HuH-7 (cell line): ENCODE measurements around the gene ATF7.

Experiments used
- DNase-seq: peaks from one replicate; pipeline ENCODE4 v3.0.0; 2011; ENCODE audit warnings: low spot score

ATF7 gene

GRCh38 chr12:53500142-53500775, 125.9 kb downstream of the ATF7 start:
- peak; percentile 48 for DNase-seq

- DNase-seq: peak; percentile 58
These were observed 126.7 kb downstream of the ATF7 start, which contains the start of gene MAP3K12 for GRCh38 chr12:53499266-53500141. TSS of gene MAP3K12 (minus strand) at chr12:53499458. CDS start at chr12:53487391, 12,067 bp downstream.

- DNase-seq: no peak
These were observed 127.9 kb downstream of the ATF7 start for GRCh38 chr12:53498235-53498630.

GRCh38 chr12:53497461-53497860, 128.7 kb downstream of the ATF7 start:
- no peak for DNase-seq

- no peak for DNase-seq
These were observed 129.5 kb downstream of the ATF7 start for GRCh38 chr12:53496752-53497032.

GRCh38 chr12:53495903-53496751, 130.1 kb downstream of the ATF7 start:
- DNase-seq: peak; percentile 47

- no peak for DNase-seq
These were observed 132.4 kb downstream of the ATF7 start for GRCh38 chr12:53493610-53494391.

GRCh38 chr12:53492830-53493609, 133.2 kb downstream of the ATF7 start:
- peak; percentile 95 for DNase-seq

- DNase-seq: no peak
These were observed 134.0 kb downstream of the ATF7 start for GRCh38 chr12:53492188-53492587.

- no peak for DNase-seq
These were observed 136.8 kb downstream of the ATF7 start for GRCh38 chr12:53489242-53489864.

GRCh38 chr12:53486736-53487487, 139.3 kb downstream of the ATF7 start:
- no peak for DNase-seq

GRCh38 chr12:53485955-53486735, 140.0 kb downstream of the ATF7 start:
- no peak for DNase-seq

GRCh38 chr12:53484686-53485575, 141.3 kb downstream of the ATF7 start:
- no peak for DNase-seq

GRCh38 chr12:53483979-53484377, 142.2 kb downstream of the ATF7 start:
- no peak for DNase-seq

GRCh38 chr12:53483225-53483978, 142.8 kb downstream of the ATF7 start:
- no peak for DNase-seq

GRCh38 chr12:53482626-53483168, 143.5 kb downstream of the ATF7 start:
- DNase-seq: no peak
